Astrocyte of the spinal cord (primary cell): ENCODE data around the gene CDKL5.

Experiments used
- DNase-seq: peaks from one replicate; pipeline ENCODE4 v3.0.0; 2011; ENCODE audit warnings: low read depth, low spot score
- H3K4me3 ChIP-seq: 2 replicates; pipeline ENCODE4 v1.5.1; 2011; ENCODE audit warnings: low read depth, mild to moderate bottlenecking, low read length, moderate library complexity
- in situ Hi-C: cut with HindIII; loops from 2 replicates; pipeline ENCODE4 v1.10.0; 2017; ENCODE audit warnings: low sequenced_read_pairs
- TF ChIP-seq, protein P1 (sequence below): IDR thresholded peaks from 2 replicates; pipeline ENCODE4 v1.5.1; 2012; ENCODE audit warnings: low read depth, mild to moderate bottlenecking, low read length, inconsistent platforms

Gene CDKL5

DNA sequence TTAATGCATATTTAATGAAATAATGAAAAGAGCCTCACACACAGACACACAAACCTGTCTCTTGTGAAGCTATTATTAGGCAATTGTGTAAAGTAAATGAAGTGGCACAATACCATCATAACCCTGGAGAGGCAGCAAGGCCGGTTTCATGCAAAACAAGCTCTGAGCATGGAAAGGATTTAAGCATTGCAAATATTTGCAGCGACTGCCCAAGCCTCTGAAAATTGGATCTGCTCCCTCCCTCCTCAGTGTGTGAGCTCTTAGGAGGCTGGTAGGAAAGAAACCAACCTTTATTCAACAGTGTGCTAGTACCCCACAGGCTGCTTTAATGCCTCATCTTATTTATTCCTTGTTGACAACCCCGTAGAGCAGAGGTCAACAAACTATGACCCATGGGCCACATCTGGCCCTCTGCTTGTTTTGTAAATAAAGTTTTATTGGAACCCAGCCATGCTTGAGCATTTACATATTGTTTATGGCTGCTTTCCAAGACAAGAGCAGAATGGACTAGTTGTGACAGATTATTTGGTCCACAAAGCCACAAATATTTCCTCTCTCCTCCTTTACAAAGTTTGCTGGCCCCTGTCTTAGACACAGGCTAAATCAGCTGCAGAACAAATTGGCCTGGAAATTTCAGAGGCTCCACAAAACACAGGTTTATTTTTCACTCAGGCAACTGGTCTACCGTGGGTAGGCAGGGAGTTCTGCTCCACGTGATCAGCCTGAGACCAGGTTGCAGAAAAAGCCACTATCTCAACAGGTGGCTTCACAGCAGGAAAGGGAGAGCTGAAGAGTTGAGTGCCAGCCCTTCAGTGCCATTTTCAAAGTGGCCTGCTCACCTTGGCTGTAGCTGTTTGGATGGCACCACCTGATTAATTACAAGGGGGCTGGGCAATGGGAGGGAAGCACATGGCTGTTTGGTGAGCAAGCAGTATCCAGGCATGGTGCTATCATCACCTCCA is 229.7 kb downstream of the CDKL5 start:
- in situ Hi-C loops, result no loop called here
- TF ChIP-seq, protein P1, sequence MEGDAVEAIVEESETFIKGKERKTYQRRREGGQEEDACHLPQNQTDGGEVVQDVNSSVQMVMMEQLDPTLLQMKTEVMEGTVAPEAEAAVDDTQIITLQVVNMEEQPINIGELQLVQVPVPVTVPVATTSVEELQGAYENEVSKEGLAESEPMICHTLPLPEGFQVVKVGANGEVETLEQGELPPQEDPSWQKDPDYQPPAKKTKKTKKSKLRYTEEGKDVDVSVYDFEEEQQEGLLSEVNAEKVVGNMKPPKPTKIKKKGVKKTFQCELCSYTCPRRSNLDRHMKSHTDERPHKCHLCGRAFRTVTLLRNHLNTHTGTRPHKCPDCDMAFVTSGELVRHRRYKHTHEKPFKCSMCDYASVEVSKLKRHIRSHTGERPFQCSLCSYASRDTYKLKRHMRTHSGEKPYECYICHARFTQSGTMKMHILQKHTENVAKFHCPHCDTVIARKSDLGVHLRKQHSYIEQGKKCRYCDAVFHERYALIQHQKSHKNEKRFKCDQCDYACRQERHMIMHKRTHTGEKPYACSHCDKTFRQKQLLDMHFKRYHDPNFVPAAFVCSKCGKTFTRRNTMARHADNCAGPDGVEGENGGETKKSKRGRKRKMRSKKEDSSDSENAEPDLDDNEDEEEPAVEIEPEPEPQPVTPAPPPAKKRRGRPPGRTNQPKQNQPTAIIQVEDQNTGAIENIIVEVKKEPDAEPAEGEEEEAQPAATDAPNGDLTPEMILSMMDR, result no peak
- H3K4me3 ChIP-seq, result no peak overlapping the region
- peak; percentile 2 for DNase-seq

DNA sequence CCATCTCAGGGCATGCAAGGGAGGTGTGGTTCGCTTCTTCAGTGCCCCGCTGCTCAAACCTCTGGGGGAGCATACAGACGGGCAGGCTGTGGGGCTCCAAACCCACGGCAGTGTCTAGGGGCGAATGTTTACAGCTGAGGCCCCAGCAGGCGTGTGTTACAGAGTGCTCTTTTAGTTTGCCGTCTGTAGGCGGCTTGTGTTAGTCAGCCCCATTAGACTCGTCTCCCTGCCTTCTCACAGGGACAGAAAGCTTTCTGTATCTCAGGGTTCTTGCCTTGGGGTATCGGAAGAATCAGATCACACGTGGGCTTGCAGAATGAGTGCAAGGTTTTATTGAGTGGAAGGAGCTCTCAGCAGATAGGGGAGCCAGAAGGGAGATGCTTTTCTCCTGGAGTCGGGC is 235.9 kb downstream of the CDKL5 start:
- in situ Hi-C loops, result no loop called here
- TF ChIP-seq, protein P1, result no peak
- H3K4me3 ChIP-seq, result no peak overlapping the region
- no peak for DNase-seq

DNA sequence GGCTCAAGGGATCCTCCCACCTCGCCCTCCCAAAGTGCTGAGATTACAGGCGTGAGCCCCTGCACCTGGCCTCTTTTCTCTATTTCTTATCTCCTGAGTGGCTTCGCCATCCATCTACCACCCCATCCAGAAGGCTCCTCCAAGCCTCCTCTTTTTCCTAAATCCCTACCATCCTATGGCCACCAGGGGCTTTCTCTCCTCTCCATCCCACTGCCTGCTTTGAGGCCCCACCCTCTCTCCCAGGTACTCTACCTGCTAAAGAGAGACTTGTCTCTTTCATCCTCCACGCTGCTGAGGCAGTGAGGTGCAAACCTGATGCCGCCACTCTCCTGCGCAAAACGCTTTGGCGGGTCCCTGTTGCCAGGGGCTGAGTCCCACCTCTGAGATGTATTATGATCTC is 239.5 kb downstream of the CDKL5 start:
- in situ Hi-C loops, result no loop called here
- DNase-seq, result no peak
- TF ChIP-seq, protein P1, result no peak
- no peak overlapping the region for H3K4me3 ChIP-seq

DNA sequence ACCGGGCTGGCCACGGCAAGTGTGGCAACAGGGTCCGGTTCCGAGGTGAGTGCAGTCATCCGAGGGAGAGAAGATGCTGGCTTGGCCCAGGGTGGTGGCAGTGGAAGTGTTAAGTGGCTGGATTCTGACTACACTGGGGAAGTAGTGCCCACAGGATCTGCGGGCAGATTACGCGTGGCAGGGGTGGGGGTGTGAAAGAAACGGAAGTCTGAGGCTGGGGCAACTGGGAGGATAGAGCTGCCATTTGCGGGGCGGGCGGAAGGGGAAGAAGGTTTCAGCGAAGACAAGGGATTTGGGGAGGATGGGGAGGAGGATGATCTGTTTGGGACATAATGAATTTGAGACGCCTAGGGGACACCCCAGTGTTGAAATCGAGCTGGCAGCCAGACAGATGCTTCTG is 241.2 kb downstream of the CDKL5 start:
- TF ChIP-seq, protein P1, result no peak

DNA sequence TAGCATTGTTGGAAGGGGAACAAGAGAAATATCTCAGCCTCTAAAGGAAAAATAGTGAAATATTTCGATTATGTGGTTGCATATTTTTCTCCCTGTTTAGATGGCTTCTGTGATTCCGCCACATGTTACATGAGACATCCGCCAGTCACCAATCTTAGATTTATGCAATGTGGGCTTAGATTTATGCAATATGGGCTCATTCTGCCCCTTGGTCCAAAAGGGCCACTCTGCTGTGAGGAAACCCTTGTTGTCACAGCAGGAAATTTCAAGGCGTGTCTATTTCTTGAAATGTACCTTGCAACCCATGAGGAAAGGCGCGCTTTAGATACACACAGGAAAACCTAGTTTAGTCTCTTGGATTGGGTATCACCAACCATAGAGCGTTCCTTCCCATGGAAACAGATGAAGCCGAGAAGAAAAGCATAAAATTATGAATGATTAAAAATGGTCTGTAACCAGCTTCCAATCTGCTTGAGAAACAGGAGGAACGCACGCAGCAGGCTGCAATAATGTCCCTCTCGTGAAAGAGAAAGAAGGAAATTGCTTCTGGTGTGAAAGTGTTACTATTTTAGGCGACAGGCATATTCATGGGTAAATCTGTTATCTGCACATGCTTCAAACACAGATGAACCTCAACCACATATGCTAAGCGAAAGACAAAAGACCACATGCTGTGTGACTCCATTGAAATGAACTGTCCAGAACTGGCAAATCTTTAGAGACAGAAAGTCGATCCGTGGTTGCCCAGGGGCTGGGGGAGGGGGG is 242.8 kb downstream of the CDKL5 start:
- in situ Hi-C loops, result no loop called here
- no peak for DNase-seq
- TF ChIP-seq, protein P1, result no peak
- no peak overlapping the region for H3K4me3 ChIP-seq

More for the DNA sequence above, 241.2 kb downstream of the CDKL5 start:
- no peak for DNase-seq
- H3K4me3 ChIP-seq, result no peak overlapping the region
- in situ Hi-C loops, result no loop called here

DNA sequence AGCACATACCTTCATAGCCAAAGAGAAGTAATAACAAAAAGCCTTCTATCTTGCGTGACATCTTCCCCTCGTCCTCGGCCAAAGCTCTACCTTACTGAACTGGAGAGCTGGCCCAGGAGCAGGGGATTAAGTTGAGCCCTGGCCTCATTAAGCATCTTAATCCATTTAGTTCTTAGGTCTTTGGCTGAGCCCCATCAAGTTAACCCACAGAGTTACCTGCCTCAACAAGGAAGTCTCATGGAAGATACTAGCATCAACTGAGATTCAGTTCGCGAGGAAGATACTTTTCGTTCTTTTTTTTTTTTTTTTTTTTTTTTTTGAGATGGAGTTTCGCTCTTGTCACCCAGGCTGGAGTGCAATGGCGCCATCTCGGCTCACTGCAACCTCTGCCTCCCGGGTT is 246.6 kb downstream of the CDKL5 start, which contains the start of gene RS1:
TSS of gene RS1 (minus strand) at position 101 of the 400 bp plus-strand sequence. CDS start at position 61, 40 bp downstream.
- DNase-seq, result no peak
- TF ChIP-seq, protein P1, result no peak
- H3K4me3 ChIP-seq, result no peak within 1 kb of the TSS
- in situ Hi-C loops, result no loop called here
